ENCODE data around the gene MC4R.
"Not testable (repeated sequence)": the region's sequence is repeated elsewhere in the genome, so short reads cannot be mapped to it uniquely, and the experiment has no call there.

The MC4R gene

DNA sequence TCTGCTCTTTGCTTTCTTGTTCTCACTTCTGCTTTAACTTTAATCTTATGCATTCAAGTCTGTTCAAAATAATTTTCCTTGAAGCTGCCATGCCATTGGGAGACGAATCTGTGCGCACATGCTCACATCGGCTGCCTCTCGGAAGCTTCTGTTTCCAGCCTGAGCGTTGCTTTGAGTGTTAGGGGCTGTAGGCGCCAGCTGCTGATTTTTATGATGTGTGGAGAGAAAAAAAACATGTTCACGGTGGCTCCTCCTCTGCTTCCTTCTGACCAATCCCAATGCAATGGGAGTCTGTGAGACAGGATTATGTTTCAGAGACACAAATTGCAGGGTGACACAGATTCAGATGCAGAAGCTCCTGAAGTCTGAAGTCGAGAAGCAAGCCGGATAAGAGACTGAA lies at the start of gene MC4R:
MC4R (minus strand) TSS at position 180 of the 400 bp plus-strand sequence. CDS start 426 bp downstream, outside the sequence.
- H3K27ac Mint-ChIP-seq, result no peak within 1 kb of the TSS
- ATAC-seq (ENCODE audit: low read depth) (no peak), DNase-seq (ENCODE audit: low spot score in 2 of 2) (no peak)
- no peaks in the 10 kb centered on the region for H3K9me3 Mint-ChIP-seq
- H3K36me3 Mint-ChIP-seq, result no peaks in the 10 kb centered on the region
- H3K4me3 Mint-ChIP-seq, result no peak within 1 kb of the TSS
- H3K4me1 Mint-ChIP-seq, result no peaks in the 10 kb centered on the region
- H3K27me3 Mint-ChIP-seq, result peaks cover 1% of the 10 kb centered on the region

DNA sequence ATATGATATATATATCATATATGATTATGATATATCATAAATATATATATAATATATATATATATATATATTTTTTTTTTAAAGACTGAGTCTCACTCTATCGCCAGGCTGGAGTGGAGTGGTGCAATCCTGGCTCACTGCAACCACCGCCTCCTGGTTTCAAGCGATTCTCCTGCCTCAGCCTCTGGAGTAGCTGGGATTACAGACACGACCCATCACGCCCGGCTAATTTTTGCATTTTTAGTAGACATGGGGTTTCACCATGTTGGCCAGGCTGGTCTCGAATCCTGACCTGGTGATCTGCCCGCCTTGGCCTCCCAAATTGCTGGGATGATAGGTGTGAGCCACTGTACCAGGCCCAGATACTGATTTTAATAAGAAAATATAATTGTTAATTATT lies 49.7 kb upstream of the MC4R start:
- DNase-seq (ENCODE audit: low spot score in 2 of 2); H3K9me3 Mint-ChIP-seq; H3K4me3 Mint-ChIP-seq; H3K27me3 Mint-ChIP-seq; H3K4me1 Mint-ChIP-seq; H3K27ac Mint-ChIP-seq; ATAC-seq (ENCODE audit: low read depth); H3K36me3 Mint-ChIP-seq: not testable (repeated sequence)

DNA sequence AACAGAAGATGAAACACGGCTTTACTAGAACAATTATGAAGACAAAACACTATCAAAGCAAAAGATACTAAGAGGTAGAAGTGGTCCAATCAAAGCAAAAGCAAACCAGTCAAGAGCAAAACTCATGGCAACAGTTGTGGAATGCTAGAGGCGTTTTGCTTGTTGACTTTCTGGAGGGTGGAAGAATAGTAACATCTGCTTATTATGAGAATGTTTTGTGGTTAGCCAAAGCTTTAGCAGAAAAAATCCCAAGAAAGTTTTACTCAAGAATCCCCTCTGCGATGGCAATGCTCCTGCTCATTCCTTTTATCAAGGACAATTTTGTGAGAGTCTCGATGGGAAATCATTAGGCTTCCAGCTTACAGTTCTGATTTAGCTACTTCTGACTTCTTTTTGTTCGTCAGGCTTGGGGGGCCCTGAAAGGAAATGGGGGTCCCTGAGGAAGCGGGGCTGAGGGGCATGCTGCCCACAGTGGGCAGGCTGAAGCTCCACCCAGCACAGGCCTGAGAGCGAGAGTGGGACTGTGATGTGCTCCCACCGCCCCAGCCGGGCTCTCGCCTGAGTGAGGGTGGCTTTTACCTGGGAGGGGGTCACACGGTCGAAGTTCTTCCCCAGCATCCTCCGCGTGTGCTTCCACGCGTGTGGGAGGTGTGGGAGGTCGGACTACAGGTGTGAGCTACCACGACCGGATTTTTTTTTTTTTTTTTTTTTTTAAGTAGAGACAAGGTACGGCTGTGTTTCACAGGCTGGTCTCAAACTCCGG lies 49.0 kb upstream of the MC4R start:
- ATAC-seq (ENCODE audit: low read depth), result no peak
- no peaks in the 10 kb centered on the region for H3K4me1 Mint-ChIP-seq
- no peak overlapping the region for H3K4me3 Mint-ChIP-seq
- no peaks in the 10 kb centered on the region for H3K27me3 Mint-ChIP-seq
- no peak overlapping the region for H3K27ac Mint-ChIP-seq
- H3K9me3 Mint-ChIP-seq, result no peaks in the 10 kb centered on the region
- no peaks in the 10 kb centered on the region for H3K36me3 Mint-ChIP-seq
- DNase-seq (ENCODE audit: low spot score in 2 of 2), result no peak

DNA sequence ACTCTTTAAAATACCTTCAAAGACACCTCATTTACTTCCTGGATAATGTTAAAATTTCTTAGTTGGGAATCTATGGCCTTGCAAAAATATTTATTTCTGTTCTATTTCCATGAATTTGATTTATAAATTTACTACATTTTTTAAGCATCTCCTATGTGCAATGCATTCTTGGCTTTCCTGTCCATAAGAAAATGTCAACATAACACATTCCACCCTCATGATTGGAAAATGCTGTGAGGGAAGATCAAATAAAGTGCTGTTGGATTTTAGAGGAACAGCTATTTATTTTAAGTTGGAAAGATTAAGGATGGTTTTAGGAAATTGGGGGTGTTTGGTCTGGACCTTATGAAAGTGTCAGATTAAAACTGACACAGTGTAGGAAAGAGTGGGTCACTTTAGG lies 45.4 kb upstream of the MC4R start:
- Mint-ChIP-seq H3K4me3 (no peak overlapping the region), H3K27me3 (no peaks in the 10 kb centered on the region), H3K27ac (no peak overlapping the region), H3K4me1 (no peaks in the 10 kb centered on the region), H3K9me3 (no peaks in the 10 kb centered on the region), H3K36me3 (no peaks in the 10 kb centered on the region)
- DNase-seq (ENCODE audit: low spot score in 2 of 2), result no peak
- ATAC-seq (ENCODE audit: low read depth), result no peak

DNA sequence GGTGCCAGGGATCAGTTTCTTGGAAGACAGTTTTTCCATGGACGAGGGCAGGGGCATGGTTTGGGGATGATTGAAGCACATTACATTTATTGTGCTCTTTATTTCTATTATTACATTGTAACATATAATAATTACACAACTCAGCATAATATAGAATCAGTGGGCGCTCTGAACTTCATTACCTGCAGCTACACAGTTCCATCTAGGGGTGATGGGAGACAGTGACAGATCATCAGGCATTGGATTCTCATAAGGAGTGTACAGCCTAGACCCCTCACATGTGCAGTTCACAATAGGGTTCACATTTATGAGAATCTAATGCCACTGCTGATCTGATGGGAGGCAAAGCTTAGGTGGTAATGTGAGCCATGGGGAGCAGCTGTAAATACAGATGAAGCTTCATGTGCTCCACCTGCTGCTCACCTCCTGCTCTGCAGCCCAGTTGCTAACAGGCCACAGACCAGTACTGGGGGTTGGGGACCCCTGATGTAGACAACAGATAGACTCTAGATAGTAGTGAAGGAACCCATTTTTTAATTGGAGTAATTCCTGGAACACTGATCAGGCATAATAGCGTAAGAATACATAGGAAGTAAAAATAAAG lies 41.5 kb upstream of the MC4R start:
- H3K36me3 Mint-ChIP-seq, result no peaks in the 10 kb centered on the region

DNA sequence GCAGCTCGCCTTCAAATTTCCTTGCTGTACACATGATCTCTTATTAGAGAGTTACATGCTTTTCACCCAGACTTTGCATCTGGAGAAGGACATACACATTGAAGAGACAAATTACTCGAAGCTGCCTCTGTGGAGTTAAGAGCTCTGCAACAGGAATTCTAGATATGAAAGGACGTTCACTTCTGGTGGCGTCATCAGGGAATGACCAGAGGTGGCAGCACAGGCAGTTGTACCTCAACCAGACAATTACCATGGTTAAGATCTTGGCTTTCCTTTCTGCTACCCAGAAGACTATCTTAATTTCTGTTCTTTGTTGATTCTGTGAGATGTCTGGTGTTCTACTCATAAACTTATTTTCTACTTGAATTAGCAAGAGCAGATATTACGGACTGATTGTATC lies 39.1 kb upstream of the MC4R start:
- no peaks in the 10 kb centered on the region for H3K9me3 Mint-ChIP-seq
- H3K27me3 Mint-ChIP-seq, result no peaks in the 10 kb centered on the region
- H3K36me3 Mint-ChIP-seq, result no peaks in the 10 kb centered on the region
- no peak overlapping the region for H3K4me3 Mint-ChIP-seq
- no peaks in the 10 kb centered on the region for H3K4me1 Mint-ChIP-seq
- no peak overlapping the region for H3K27ac Mint-ChIP-seq
- no peak for ATAC-seq (ENCODE audit: low read depth)
- DNase-seq (ENCODE audit: low spot score in 2 of 2), result no peak

More for the DNA sequence above, 41.5 kb upstream of the MC4R start:
- H3K4me3 Mint-ChIP-seq, result no peak overlapping the region
- H3K4me1 Mint-ChIP-seq, result no peaks in the 10 kb centered on the region
- no peak for ATAC-seq (ENCODE audit: low read depth)
- no peak for DNase-seq (ENCODE audit: low spot score in 2 of 2)
- H3K27ac Mint-ChIP-seq, result peak overlapping the region; percentile 17
- no peaks in the 10 kb centered on the region for H3K27me3 Mint-ChIP-seq
- no peaks in the 10 kb centered on the region for H3K9me3 Mint-ChIP-seq

DNA sequence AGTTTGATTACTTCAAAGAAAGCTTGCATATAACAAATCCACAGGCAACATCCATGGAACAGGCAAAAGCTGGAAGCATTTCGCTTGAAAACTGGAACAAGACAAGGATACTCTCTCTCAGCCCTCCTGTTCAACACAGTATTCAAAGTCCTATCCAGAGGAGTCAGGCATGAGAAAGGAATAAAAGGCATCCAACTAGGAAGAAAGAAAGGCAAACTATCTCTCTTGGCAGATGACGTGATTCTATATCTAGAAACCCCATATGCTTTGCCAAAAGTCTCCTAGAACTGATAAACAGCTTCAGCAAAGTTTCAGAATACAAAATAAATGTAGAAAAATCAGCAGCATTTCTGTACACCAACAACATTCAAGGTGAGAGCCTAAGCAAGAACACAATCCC lies 34.1 kb upstream of the MC4R start:
- Mint-ChIP-seq H3K27ac (no peak overlapping the region), H3K36me3 (no peaks in the 10 kb centered on the region), H3K4me1 (no peaks in the 10 kb centered on the region), H3K27me3 (no peaks in the 10 kb centered on the region), H3K4me3 (no peak overlapping the region), H3K9me3 (no peaks in the 10 kb centered on the region)
- ATAC-seq (ENCODE audit: low read depth), result no peak
- no peak for DNase-seq (ENCODE audit: low spot score in 2 of 2)

DNA sequence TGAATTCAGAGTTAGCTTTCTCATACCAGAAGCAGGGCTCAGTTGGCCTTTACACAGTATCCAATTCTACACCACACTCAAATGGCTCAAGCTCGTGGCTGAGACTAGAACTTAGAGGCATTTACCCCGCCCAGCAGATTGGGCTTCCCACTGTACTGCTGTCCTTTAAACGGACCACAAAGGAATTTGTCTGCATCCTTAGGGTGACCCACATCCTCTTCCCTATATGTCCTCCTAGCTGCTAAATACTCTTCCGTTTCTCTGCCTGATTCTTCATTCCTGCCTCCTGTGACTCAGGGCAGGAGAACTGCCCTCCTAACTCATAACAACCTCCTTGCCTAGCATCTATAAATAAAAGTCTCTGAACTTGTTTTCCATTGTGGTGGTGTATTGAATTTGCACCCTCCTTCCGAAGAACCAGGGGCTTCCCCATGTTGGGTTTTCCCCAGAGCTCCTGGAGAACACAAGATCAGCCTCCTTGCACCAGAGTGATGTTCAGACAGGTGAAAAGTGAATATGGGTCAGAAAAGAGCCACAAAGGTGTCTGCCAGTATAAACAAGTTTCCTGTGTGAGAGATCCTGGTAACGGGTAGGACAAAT lies 32.0 kb upstream of the MC4R start:
- H3K27ac Mint-ChIP-seq, result no peak overlapping the region
- DNase-seq (ENCODE audit: low spot score in 2 of 2) (no peak), ATAC-seq (ENCODE audit: low read depth) (no peak)
- no peak overlapping the region for H3K4me3 Mint-ChIP-seq
- no peaks in the 10 kb centered on the region for H3K9me3 Mint-ChIP-seq
- no peaks in the 10 kb centered on the region for H3K36me3 Mint-ChIP-seq
- no peaks in the 10 kb centered on the region for H3K4me1 Mint-ChIP-seq
- H3K27me3 Mint-ChIP-seq, result peaks cover 3% of the 10 kb centered on the region

DNA sequence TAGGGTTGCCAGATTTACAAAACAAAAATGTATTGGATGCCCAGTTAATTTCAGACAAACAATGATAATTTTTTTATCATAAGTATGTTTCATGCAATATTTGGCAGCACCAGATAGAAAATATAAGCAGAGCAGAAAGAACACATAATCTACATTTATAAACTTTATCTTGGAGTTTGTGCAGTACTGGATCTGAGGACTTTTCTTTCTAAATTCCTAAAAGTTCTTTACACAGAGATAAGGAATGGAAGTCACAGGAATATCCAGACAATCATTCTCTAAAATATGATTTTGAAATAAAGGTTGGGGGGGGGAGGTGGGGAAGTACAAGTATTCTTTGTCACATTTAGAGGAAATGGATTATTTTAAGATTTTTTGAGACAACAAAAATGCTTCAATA lies 28.8 kb upstream of the MC4R start:
- Mint-ChIP-seq H3K27me3 (peaks cover 5% of the 10 kb centered on the region), H3K27ac (no peak overlapping the region), H3K36me3 (no peaks in the 10 kb centered on the region), H3K9me3 (no peaks in the 10 kb centered on the region), H3K4me3 (no peak overlapping the region), H3K4me1 (no peaks in the 10 kb centered on the region)
- DNase-seq (ENCODE audit: low spot score in 2 of 2) (no peak), ATAC-seq (ENCODE audit: low read depth) (no peak)

DNA sequence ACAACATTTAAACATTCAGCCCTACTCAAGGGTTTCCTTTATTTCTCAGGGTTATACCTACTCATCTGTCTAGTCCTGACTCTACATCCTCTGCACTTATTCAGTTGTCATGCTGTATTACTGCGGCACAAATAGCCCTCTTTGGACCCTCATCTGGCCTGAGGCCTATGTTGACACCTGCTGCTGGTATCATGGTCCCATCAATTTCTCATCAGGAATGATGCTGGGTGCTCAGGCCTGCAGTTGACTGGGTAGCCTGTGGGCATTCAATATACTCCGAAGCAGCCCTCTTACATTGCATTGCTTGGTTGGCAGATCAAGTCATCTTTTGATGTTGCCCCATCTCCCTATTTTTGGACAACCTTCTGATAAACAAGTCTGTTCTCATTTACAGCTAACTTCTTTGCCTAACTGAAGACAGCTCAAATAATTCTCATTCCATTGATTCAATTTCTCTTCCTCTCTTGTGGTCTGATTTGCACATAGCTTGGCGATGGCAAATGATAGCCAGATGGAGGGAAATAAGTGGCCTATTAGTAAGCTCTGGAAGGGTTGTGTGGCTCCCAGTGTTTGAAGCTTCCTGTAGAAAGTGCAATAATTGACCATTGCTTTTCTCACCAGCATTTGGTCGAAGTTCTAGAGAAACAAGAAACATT lies 19.1 kb upstream of the MC4R start:
- Mint-ChIP-seq H3K27me3 (no peaks in the 10 kb centered on the region), H3K36me3 (no peaks in the 10 kb centered on the region), H3K27ac (no peak overlapping the region), H3K4me3 (no peak overlapping the region), H3K4me1 (no peaks in the 10 kb centered on the region), H3K9me3 (no peaks in the 10 kb centered on the region)
- ATAC-seq (ENCODE audit: low read depth), result no peak
- DNase-seq (ENCODE audit: low spot score in 2 of 2), result no peak

DNA sequence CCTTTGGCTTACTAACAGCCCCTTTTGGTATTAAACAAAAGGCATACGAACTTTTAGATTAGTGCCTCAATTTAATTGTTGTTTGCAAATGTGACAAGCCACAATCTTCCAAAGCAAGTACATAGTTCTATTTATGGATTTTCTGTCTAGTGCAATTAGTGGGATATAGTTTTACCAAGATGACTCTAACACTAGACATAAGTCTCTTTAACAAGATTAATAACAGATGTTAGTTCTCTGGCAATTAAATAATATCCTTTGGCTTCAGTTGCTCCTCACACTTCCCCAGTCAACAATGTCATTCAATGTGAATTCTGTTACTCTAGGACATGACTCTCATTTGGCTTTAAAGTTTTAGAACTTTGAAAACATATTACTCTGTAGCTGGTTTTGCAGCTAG lies 16.7 kb upstream of the MC4R start:
- ATAC-seq (ENCODE audit: low read depth) (no peak), DNase-seq (ENCODE audit: low spot score in 2 of 2) (no peak)
- Mint-ChIP-seq H3K27me3 (no peaks in the 10 kb centered on the region), H3K9me3 (no peaks in the 10 kb centered on the region), H3K4me3 (no peak overlapping the region), H3K27ac (no peak overlapping the region), H3K4me1 (no peaks in the 10 kb centered on the region), H3K36me3 (no peaks in the 10 kb centered on the region)

DNA sequence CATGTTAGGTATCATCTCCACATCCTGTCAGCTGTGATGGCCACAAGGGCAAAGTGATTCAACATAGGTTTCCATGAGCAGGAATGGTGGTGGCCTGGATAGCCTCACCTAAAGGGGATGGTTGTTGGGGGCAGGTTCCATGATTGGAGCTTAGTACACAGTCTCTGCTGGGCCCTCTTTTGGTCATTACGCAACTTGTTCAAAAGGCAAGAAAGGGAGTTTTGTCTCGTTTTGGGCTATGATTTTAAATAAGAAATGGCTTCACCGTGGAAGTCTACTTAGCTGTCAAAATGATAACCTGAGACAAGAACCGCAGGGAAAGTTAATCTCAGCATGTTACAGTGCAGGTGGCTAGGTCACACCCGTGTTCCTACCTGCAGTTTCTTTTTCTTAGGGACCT lies 13.1 kb upstream of the MC4R start:
- Mint-ChIP-seq H3K36me3 (no peaks in the 10 kb centered on the region), H3K4me3 (no peak overlapping the region), H3K27ac (no peak overlapping the region), H3K27me3 (no peaks in the 10 kb centered on the region), H3K9me3 (no peaks in the 10 kb centered on the region), H3K4me1 (no peaks in the 10 kb centered on the region)
- ATAC-seq (ENCODE audit: low read depth), result no peak
- DNase-seq (ENCODE audit: low spot score in 2 of 2), result no peak

DNA sequence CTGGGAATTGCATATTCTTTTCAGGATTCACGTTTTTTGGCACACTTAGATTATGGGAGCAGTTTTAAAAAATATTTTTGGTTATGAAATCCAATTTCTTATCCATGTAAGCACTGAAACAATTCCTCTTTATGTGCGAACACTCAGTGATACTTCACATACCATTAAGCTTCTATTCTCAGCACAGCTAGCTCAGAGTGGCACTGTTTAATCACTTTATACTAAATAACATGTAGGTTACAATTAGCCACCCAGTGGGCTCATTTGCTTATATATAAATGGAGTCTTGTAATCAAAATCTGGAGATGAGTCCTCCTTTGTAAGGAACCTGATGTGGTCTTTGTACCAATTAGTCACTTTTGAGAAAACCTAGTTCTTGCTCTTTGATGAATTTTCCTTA lies 11.3 kb upstream of the MC4R start:
- DNase-seq (ENCODE audit: low spot score in 2 of 2) (no peak), ATAC-seq (ENCODE audit: low read depth) (no peak)
- Mint-ChIP-seq H3K27ac (no peak overlapping the region), H3K27me3 (peaks cover 2% of the 10 kb centered on the region), H3K4me3 (no peak overlapping the region), H3K4me1 (no peaks in the 10 kb centered on the region), H3K9me3 (no peaks in the 10 kb centered on the region), H3K36me3 (no peaks in the 10 kb centered on the region)

DNA sequence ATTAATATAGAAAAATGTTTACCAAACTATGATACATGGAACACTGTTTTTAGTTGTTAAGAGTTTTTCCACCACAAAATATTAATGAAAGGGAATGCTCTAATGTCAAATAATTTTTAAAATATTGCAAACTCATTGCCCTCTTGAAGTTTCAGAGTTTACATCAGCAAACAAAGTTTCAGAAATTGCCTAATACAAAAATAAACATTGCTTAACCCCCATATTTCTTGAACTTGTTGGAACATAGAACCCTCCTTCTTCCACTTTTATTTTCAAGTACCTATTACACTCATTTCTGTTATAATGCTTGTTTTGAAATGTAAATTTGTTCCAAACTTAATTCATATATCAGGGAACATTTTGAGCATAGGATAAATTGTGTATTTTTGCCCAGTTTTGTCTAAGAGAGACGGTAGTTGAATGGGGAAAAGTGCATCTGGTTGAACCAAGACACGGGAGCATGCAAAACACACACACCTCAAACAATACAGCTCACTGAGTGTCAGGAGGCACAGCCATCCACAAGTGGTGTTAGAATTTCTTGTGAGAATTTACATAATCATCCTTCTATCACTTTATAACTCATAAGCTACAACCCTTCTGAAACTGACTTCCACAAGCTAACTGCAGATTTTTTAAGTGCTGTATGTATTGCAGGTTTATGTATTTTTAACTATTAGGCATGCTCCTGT lies 5.3 kb upstream of the MC4R start:
- DNase-seq (ENCODE audit: low spot score in 2 of 2), result no peak
- H3K4me3 Mint-ChIP-seq, result no peak overlapping the region
- H3K36me3 Mint-ChIP-seq, result no peaks in the 10 kb centered on the region
- H3K27ac Mint-ChIP-seq, result no peak overlapping the region
- no peaks in the 10 kb centered on the region for H3K9me3 Mint-ChIP-seq
- H3K27me3 Mint-ChIP-seq, result peaks cover 2% of the 10 kb centered on the region
- ATAC-seq (ENCODE audit: low read depth), result no peak
- H3K4me1 Mint-ChIP-seq, result no peaks in the 10 kb centered on the region

Measured in memory B cell (primary cell).